ENCODE results near the gene CFAP92. TPM values are rescaled to one million over a fixed set of nuclear protein-coding genes. Genes with fewer than 3 reads are reported as not detected.

The CFAP92 gene
- total and polyA plus RNA-seq, 4 donors, result 0.05 to 0.25 (median 0.06) TPM; not detected in 1

- TF ChIP-seq SP1 (IDR thresholded peaks at IDR 0.05) (no peak), RAD21 (IDR thresholded peaks at IDR 0.05) (no peak), NR2F2 (IDR thresholded peaks at IDR 0.05) (no peak), TAF1 (conservative IDR thresholded peaks at IDR 0.05) (no peak), RXRA (IDR thresholded peaks at IDR 0.05) (no peak), JUND (IDR thresholded peaks at IDR 0.05) (no peak), YY1 (IDR thresholded peaks at IDR 0.05) (no peak), FOXA1 (IDR thresholded peaks at IDR 0.05) (no peak), EGR1 (IDR thresholded peaks at IDR 0.05; ENCODE audit: low read depth in 2 of 2) (no peak), HNF4G (IDR thresholded peaks at IDR 0.05) (no peak), MAX (IDR thresholded peaks at IDR 0.05) (no peak), GABPA (IDR thresholded peaks at IDR 0.05 in 1 of 2, conservative IDR thresholded peaks at IDR 0.05 in 1 of 2) (no peak), ATF3 (IDR thresholded peaks at IDR 0.05) (no peak), CTCF (IDR thresholded peaks at IDR 0.05; ENCODE audit: low read depth, low read length, missing input control) (no peak), HNF4A (conservative IDR thresholded peaks at IDR 0.05) (no peak), ZBTB33 (IDR thresholded peaks at IDR 0.05) (no peak), FOXA2 (IDR thresholded peaks at IDR 0.05) (no peak), REST (IDR thresholded peaks at IDR 0.05) (no peak)
- peaks cover 24 to 83% (median 52%) of the 10 kb centered on the region in 4 donors for H3K36me3 ChIP-seq (ENCODE audit: control insufficient read depth in 4 of 4, insufficient read depth in 3 of 4, low read depth in 1 of 4, low read length in 3 of 4)
- no peaks in the 10 kb centered on the region for H3K27me3 ChIP-seq (ENCODE audit: control insufficient read depth in 4 of 4, insufficient read depth in 4 of 4, low read length in 3 of 4)
- H3K4me1 ChIP-seq (ENCODE audit: control insufficient read depth in 4 of 4, insufficient read depth in 4 of 4, low read length in 3 of 4), result no peaks in the 10 kb centered on the region
- DNase-seq (ENCODE audit: low spot score), result no peak
- H3K27ac ChIP-seq (ENCODE audit: low read depth in 1 of 2, low read length in 2 of 2), result no peak overlapping the region
- H3K4me3 ChIP-seq (ENCODE audit: low read depth in 1 of 3, low read length in 3 of 3), result no peak overlapping the region
- no peak overlapping the region for H3K9ac ChIP-seq (ENCODE audit: low read depth in 1 of 2, low read length in 2 of 2)
- H3K9me3 ChIP-seq (ENCODE audit: control insufficient read depth in 4 of 4, low read length in 3 of 4), result no peaks in the 10 kb centered on the region
- WGBS, result 97% methylated on average over 12 of the region's 12 CpGs
Measured at GRCh38 chr3:128903501-128903900, 90.4 kb downstream of the CFAP92 start.

All from liver (tissue), 9 donors.